Measurements from ENCODE around the gene KRTAP10-8. TPM values are rescaled to one million over a fixed set of nuclear protein-coding genes. Genes with fewer than 3 reads are reported as not detected.

Gene KRTAP10-8
- total and polyA plus RNA-seq, 2 experiments from 2014 or later = not detected

DNA sequence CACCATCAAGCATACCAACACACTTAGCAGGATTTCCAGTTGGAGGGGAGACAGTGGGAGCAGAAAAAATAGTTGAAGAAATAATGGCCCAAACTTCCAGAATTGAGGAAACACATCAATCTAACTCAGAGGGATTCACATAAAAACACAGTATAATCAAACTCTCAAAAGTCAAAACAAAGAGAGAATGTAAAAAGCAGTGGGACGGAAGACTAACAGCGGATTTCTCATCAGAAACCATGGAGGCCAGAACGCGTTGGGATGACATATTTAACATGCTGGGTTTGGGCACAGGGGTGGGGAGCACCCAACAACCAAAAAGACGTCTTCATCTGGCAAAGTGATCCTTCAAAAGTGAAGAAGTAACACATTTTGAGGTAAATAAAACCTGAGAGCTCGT is 8.0 kb downstream of the KRTAP10-8 start:
- no peaks in the 10 kb centered on the region for H3F3A ChIP-seq (replicated peaks; ENCODE audit: low read depth)
- ATAC-seq (no peak), DNase-seq (ENCODE audit: low spot score) (no peak)
- no peaks in the 10 kb centered on the region for H3K79me2 ChIP-seq (replicated peaks; ENCODE audit: insufficient read depth)
- H3K36me3 Mint-ChIP-seq (ENCODE audit: low read depth) = peaks cover 33% of the 10 kb centered on the region
- peaks cover 52% of the 10 kb centered on the region for H3K9me3 Mint-ChIP-seq
- no peaks in the 10 kb centered on the region for H3K4me1 ChIP-seq (ENCODE audit: insufficient read depth)
- no peaks in the 10 kb centered on the region for H3K9me2 ChIP-seq (ENCODE audit: insufficient read depth)
- no peaks in the 10 kb centered on the region for H3K27me3 ChIP-seq (ENCODE audit: insufficient read depth)
- H2AFZ ChIP-seq = no peak overlapping the region
- H3K4me3 Mint-ChIP-seq = no peak overlapping the region
- H3K27ac Mint-ChIP-seq = no peak overlapping the region
- TF ChIP-seq EZH2phosphoT487 (IDR thresholded peaks at IDR 0.05; ENCODE audit: unreplicated experiment) (no peak), REST (IDR thresholded peaks at IDR 0.05; ENCODE audit: unreplicated experiment) (no peak), ZNF462 (CRISPR knock-in tag; IDR thresholded peaks at IDR 0.05) (no peak), ETS1 (IDR thresholded peaks at IDR 0.05) (no peak), NANOG (IDR thresholded peaks at IDR 0.05; ENCODE audit: borderline replicate concordance) (no peak), CREB1 (CRISPR knock-in tag; IDR thresholded peaks at IDR 0.05; ENCODE audit: low read depth) (no peak), POLR2AphosphoS5 (IDR thresholded peaks at IDR 0.05; ENCODE audit: low read depth) (no peak), ZNF331 (CRISPR knock-in tag; IDR thresholded peaks at IDR 0.05; ENCODE audit: low read depth) (no peak), EZH2 (IDR thresholded peaks at IDR 0.05; ENCODE audit: low read depth, unreplicated experiment) (no peak), JUNB (IDR thresholded peaks at IDR 0.05; ENCODE audit: unreplicated experiment) (no peak), ZNF114 (CRISPR knock-in tag; IDR thresholded peaks at IDR 0.05) (no peak), STAT1 (IDR thresholded peaks at IDR 0.05; ENCODE audit: unreplicated experiment) (no peak)
- TF ChIP-seq, protein P1, sequence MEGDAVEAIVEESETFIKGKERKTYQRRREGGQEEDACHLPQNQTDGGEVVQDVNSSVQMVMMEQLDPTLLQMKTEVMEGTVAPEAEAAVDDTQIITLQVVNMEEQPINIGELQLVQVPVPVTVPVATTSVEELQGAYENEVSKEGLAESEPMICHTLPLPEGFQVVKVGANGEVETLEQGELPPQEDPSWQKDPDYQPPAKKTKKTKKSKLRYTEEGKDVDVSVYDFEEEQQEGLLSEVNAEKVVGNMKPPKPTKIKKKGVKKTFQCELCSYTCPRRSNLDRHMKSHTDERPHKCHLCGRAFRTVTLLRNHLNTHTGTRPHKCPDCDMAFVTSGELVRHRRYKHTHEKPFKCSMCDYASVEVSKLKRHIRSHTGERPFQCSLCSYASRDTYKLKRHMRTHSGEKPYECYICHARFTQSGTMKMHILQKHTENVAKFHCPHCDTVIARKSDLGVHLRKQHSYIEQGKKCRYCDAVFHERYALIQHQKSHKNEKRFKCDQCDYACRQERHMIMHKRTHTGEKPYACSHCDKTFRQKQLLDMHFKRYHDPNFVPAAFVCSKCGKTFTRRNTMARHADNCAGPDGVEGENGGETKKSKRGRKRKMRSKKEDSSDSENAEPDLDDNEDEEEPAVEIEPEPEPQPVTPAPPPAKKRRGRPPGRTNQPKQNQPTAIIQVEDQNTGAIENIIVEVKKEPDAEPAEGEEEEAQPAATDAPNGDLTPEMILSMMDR (conservative IDR thresholded peaks at IDR 0.05; ENCODE audit: low read depth in 2 of 2) = no peak
- H3K4me2 ChIP-seq = no peak overlapping the region
- H3K27ac ChIP-seq (ENCODE audit: low read depth) = no peak overlapping the region
- H3K36me3 ChIP-seq (ENCODE audit: insufficient read depth) = no peaks in the 10 kb centered on the region; the same call in 1 of the 2 replicates
- H3K27me3 Mint-ChIP-seq (ENCODE audit: insufficient read depth, low read depth, poor library complexity) = peaks cover 3% of the 10 kb centered on the region
- no peaks in the 10 kb centered on the region for H4K20me1 ChIP-seq (replicated peaks; ENCODE audit: insufficient read depth)
- no peak overlapping the region for H3K4me3 ChIP-seq
- peaks cover 23% of the 10 kb centered on the region; the same call in 2 of the 3 replicates for H3K4me1 Mint-ChIP-seq
